IMR-90 (cell line): ENCODE results near the gene G6PC2. TPM values are rescaled to one million over a fixed set of nuclear protein-coding genes. Genes with fewer than 3 reads are reported as not detected.

Source experiments
- ATAC-seq: fragments of 200-7000 bp; cut with Tn5 transposase; 2 replicates; pipeline ENCODE4 v1.9.1; 2020; ENCODE audit warnings: low read depth, mild to moderate bottlenecking, moderate library complexity
- BruUV-seq: library from RNA; stranded (reverse); fragments of 400-500 nt; replicated peaks from 2 replicates; lab custom pipeline; 2021; lab: Mats Ljungman, UMichigan
- CTCF ChIA-PET: fragments of 300-600 bp; formaldehyde crosslinking; extraction: SDS; loops from one replicate; lab custom pipeline; 2021; ENCODE audit warnings: antibody characterized with exemption; lab: Yijun Ruan, JAX
- POLR2A ChIA-PET: fragments of 300-600 bp; sonication (Branson Sonifier 250); formaldehyde crosslinking; loops from one replicate; lab custom pipeline; 2022; ENCODE audit warnings: antibody characterized with exemption; ENCODE audit not compliant: unreplicated experiment; lab: Charles Lee
- DNase-seq: peaks from one replicate; pipeline ENCODE4 v3.0.0; 2013
- H2AFZ ChIP-seq: replicated peaks from 2 replicates; pipeline ENCODE3; 2013; ENCODE audit warnings: low read length, mild to moderate bottlenecking; ENCODE audit not compliant: poor library complexity
- H2AK5ac ChIP-seq: 2 replicates; pipeline ENCODE4 v1.6.1; 2013; ENCODE audit warnings: low read depth, low read length, inconsistent platforms
- H2AK9ac ChIP-seq: replicated peaks from 2 replicates; pipeline ENCODE3; 2013; ENCODE audit warnings: mild to moderate bottlenecking, low read depth, low read length, moderate library complexity; ENCODE audit not compliant: poor library complexity
- H2BK120ac ChIP-seq: 2 replicates; pipeline ENCODE4 v1.6.1; 2013; ENCODE audit warnings: low read depth, low read length, inconsistent platforms
- H2BK15ac ChIP-seq: 3 replicates; pipeline ENCODE4 v1.6.1; 2013; ENCODE audit warnings: low read depth, low read length, inconsistent platforms
- H2BK20ac ChIP-seq: 2 replicates; pipeline ENCODE4 v1.6.1; 2013; ENCODE audit warnings: low read depth, mild to moderate bottlenecking, inconsistent platforms, low read length, moderate library complexity
- H2BK5ac ChIP-seq: 2 replicates; pipeline ENCODE4 v1.6.1; 2013; ENCODE audit warnings: mild to moderate bottlenecking, low read depth, low read length, inconsistent platforms; ENCODE audit not compliant: poor library complexity, severe bottlenecking
- H3K14ac ChIP-seq: replicated peaks from 2 replicates; pipeline ENCODE4 v1.6.1; 2013; ENCODE audit warnings: low read depth, low read length, inconsistent platforms
- H3K18ac ChIP-seq: 2 replicates; pipeline ENCODE4 v1.6.1; 2013; ENCODE audit warnings: low read depth, low read length, control low read depth
- H3K23ac ChIP-seq: 2 replicates; pipeline ENCODE4 v1.6.1; 2013; ENCODE audit warnings: low read depth, low read length, inconsistent platforms
- H3K27ac ChIP-seq: 2 replicates; pipeline ENCODE4 v1.5.1; 2013; ENCODE audit warnings: mild to moderate bottlenecking, control low read depth, low read length; ENCODE audit not compliant: insufficient read depth
- H3K27me3 ChIP-seq: 2 replicates; pipeline ENCODE4 v1.6.1; 2013; ENCODE audit warnings: low read length; ENCODE audit not compliant: control insufficient read depth, insufficient read depth
- H3K36me3 ChIP-seq: 2 replicates; pipeline ENCODE4 v1.6.1; 2013; ENCODE audit warnings: low read length, mixed read lengths; ENCODE audit not compliant: control insufficient read depth, insufficient read depth
- H3K4ac ChIP-seq: 2 replicates; pipeline ENCODE4 v1.6.1; 2013; ENCODE audit warnings: low read depth, low read length, inconsistent platforms
- H3K4me1 ChIP-seq: 2 replicates; pipeline ENCODE4 v1.6.1; 2013; ENCODE audit warnings: low read length, mixed read lengths; ENCODE audit not compliant: control insufficient read depth, insufficient read depth
- H3K4me2 ChIP-seq: 2 replicates; pipeline ENCODE4 v1.6.1; 2013; ENCODE audit warnings: low read depth, mild to moderate bottlenecking, control low read depth, low read length, moderate library complexity
- H3K4me3 ChIP-seq: 2 replicates; pipeline ENCODE4 v1.5.1; 2013; ENCODE audit warnings: low read depth, mild to moderate bottlenecking, control low read depth, low read length, moderate library complexity; ENCODE audit not compliant: insufficient read depth
- H3K56ac ChIP-seq: 2 replicates; pipeline ENCODE4 v1.6.1; 2013; ENCODE audit warnings: low read length, inconsistent platforms; ENCODE audit not compliant: insufficient read depth; ENCODE audit errors: extremely low read depth
- H3K79me1 ChIP-seq, 2 experiments: 2 replicates each; pipeline ENCODE4 v1.6.1; 2013; ENCODE audit warnings: low read length in 2 of 2, inconsistent platforms in 1 of 2, low read depth in 1 of 2
- H3K9ac ChIP-seq: 2 replicates; pipeline ENCODE4 v1.6.1; 2013; ENCODE audit warnings: low read depth, low read length, control low read depth
- H3K9me1 ChIP-seq: 2 replicates; pipeline ENCODE4 v1.6.1; 2013; ENCODE audit warnings: low read length, inconsistent platforms; ENCODE audit not compliant: insufficient read depth
- H3K9me3 ChIP-seq: 2 replicates; pipeline ENCODE4 v1.6.1; 2013; ENCODE audit warnings: low read length; ENCODE audit not compliant: control insufficient read depth, insufficient read depth
- H4K20me1 ChIP-seq: 2 replicates; pipeline ENCODE4 v1.6.1; 2013; ENCODE audit warnings: low read length, inconsistent platforms; ENCODE audit not compliant: insufficient read depth
- H4K5ac ChIP-seq: 2 replicates; pipeline ENCODE4 v1.6.1; 2013; ENCODE audit warnings: mild to moderate bottlenecking, low read depth, low read length, control low read depth
- H4K8ac ChIP-seq, 2 experiments: 2 replicates each; pipeline ENCODE4 v1.6.1; 2013; ENCODE audit warnings: low read depth in 2 of 2, low read length in 2 of 2, control low read depth in 1 of 2, inconsistent platforms in 1 of 2
- H4K91ac ChIP-seq: 2 replicates; pipeline ENCODE4 v1.6.1; 2013; ENCODE audit warnings: low read depth, low read length, inconsistent platforms; ENCODE audit not compliant: insufficient read depth
- BHLHE40 ChIP-seq: fragments of 150-350 bp; IDR thresholded peaks from 2 replicates; pipeline ENCODE4 v1.6.1; 2016; ENCODE audit warnings: mild to moderate bottlenecking, low read depth, low read length
- CEBPB ChIP-seq: IDR thresholded peaks from 2 replicates; pipeline ENCODE4 v1.6.1; 2012; ENCODE audit warnings: low read depth, low read length, improper control_type of control experiment
- CHD1 ChIP-seq: IDR thresholded peaks from 2 replicates; pipeline ENCODE4 v1.6.1; 2012; ENCODE audit warnings: low read depth, low read length, improper control_type of control experiment
- ELK1 ChIP-seq: fragments of 150-350 bp; IDR thresholded peaks from 2 replicates; pipeline ENCODE4 v1.6.1; 2016; ENCODE audit warnings: low read depth, mild to moderate bottlenecking, low read length, moderate library complexity, borderline replicate concordance
- MAFK ChIP-seq: IDR thresholded peaks from 2 replicates; pipeline ENCODE4 v1.6.1; 2012; ENCODE audit warnings: low read depth, low read length, improper control_type of control experiment
- MAZ ChIP-seq: IDR thresholded peaks from 2 replicates; pipeline ENCODE4 v1.6.1; 2012; ENCODE audit warnings: low read depth, mild to moderate bottlenecking, low read length, improper control_type of control experiment, moderate library complexity, borderline replicate concordance
- MXI1 ChIP-seq: IDR thresholded peaks from 2 replicates; pipeline ENCODE4 v1.6.1; 2012; ENCODE audit warnings: low read depth, mild to moderate bottlenecking, low read length, moderate library complexity, borderline replicate concordance
- POLR2A ChIP-seq: IDR thresholded peaks from 2 replicates; pipeline ENCODE4 v1.6.1; 2012; ENCODE audit warnings: mild to moderate bottlenecking, low read depth, low read length
- RAD21 ChIP-seq: IDR thresholded peaks from 2 replicates; pipeline ENCODE4 v1.6.1; 2012; ENCODE audit warnings: low read length, improper control_type of control experiment
- RCOR1 ChIP-seq: IDR thresholded peaks from 2 replicates; pipeline ENCODE4 v1.6.1; 2012; ENCODE audit warnings: mild to moderate bottlenecking, low read length, improper control_type of control experiment; ENCODE audit not compliant: insufficient replicate concordance
- RFX5 ChIP-seq: IDR thresholded peaks from 2 replicates; pipeline ENCODE4 v1.8.0; 2012; ENCODE audit warnings: low read depth, mild to moderate bottlenecking, low read length, moderate library complexity
- SMC3 ChIP-seq: fragments of 150-350 bp; IDR thresholded peaks from 2 replicates; pipeline ENCODE4 v1.6.1; 2016; ENCODE audit warnings: low read depth, mild to moderate bottlenecking, antibody characterized with exemption, low read length, moderate library complexity
- WGBS, 2 experiments: methylation state at CpG; one replicate each; pipeline versions ENCODE4 v1.1.5 to v1.1.7; 2013; ENCODE audit warnings: missing lambda C conversion rate in 2 of 2; ENCODE audit not compliant: insufficient read length in 1 of 2; ENCODE audit errors: extremely low coverage in 2 of 2; 5-methylcytosine and 5-hydroxymethylcytosine counted together
- dilution Hi-C: fragments of 300-500 bp; cut with HindIII; formaldehyde crosslinking; loops from one replicate; pipeline ENCODE4 v1.14.3; 2018; ENCODE audit warnings: low sequenced_read_pairs; ENCODE audit not compliant: unreplicated experiment
- in situ Hi-C: fragments of 300-500 bp; cut with MboI; formaldehyde crosslinking; loops from 3 replicates; pipeline ENCODE4 v1.14.3; 2019; ENCODE audit warnings: low sequenced_read_pairs, inconsistent platforms, mixed read lengths
- intact Hi-C: fragments of 100-400 bp; cut with micrococcal nuclease; formaldehyde crosslinking; loops from 2 replicates; pipeline ENCODE4 v1.10.0; 2022
- polyA plus RNA-seq, 3 experiments: library from polyadenylated mRNA; depleted of rRNA; stranded (reverse); fragments of >200 nt; gene quantifications; 2 replicates each; pipeline ENCODE4 v1.2.3, GENCODE V29; 2012; ENCODE audit warnings: low replicate concordance in 1 of 3
- total RNA-seq: library from RNA; depleted of rRNA; stranded (reverse); fragments of >200 nt; gene quantifications from 2 replicates; pipeline ENCODE4 v1.2.3, GENCODE V29; 2012

G6PC2 gene
- total and polyA plus RNA-seq, 2 of the 4 experiments (the other 2 are of a cell fraction): not detected

- Histone ChIP-seq H3K4me2 (no peak overlapping the region), H3K4ac (no peak overlapping the region), H3K9me3 (no peaks in the 10 kb centered on the region), H2AFZ (no peak overlapping the region), H3K23ac (no peak overlapping the region), H3K79me1 (no peaks in the 10 kb centered on the region), H3K36me3 (no peaks in the 10 kb centered on the region), H3K4me1 (no peaks in the 10 kb centered on the region), H2BK120ac (no peak overlapping the region), H2AK9ac (no peak overlapping the region), H3K9ac (no peak overlapping the region), H3K27me3 (peaks cover 15% of the 10 kb centered on the region), H4K8ac (no peak overlapping the region), H2BK5ac (no peak overlapping the region), H3K27ac (no peak overlapping the region), H4K20me1 (no peaks in the 10 kb centered on the region), H3K56ac (no peak overlapping the region), H3K4me3 (no peak overlapping the region), H3K14ac (no peak overlapping the region), H2BK15ac (no peak overlapping the region), H4K5ac (no peak overlapping the region), H3K9me1 (no peaks in the 10 kb centered on the region; the same call in 1 of the 2 replicates), H3K18ac (no peak overlapping the region), H2AK5ac (no peak overlapping the region), H4K91ac (no peak overlapping the region), H2BK20ac (no peak overlapping the region)
- ChIA-PET POLR2A (no interaction called here), CTCF (no interaction called here)
- no TSS peak for BruUV-seq
- DNase-seq (no peak), ATAC-seq (no peak)
- no CpG with 5 or more reads among the region's 8 CpGs for WGBS, 2 experiments
- dilution Hi-C loops (no loop called here), in situ Hi-C loops (no loop called here), intact Hi-C loops (no loop called here)
- TF ChIP-seq CHD1 (no peak), RAD21 (no peak), ELK1 (no peak), BHLHE40 (no peak), MAZ (no peak), MXI1 (no peak), CEBPB (no peak), SMC3 (no peak), RCOR1 (no peak), RFX5 (no peak), POLR2A (no peak), MAFK (no peak)
These were observed 7.0 kb downstream of the G6PC2 start for GRCh38 chr2:168907940-168908662.
